ENCODE data around the gene UBA1. TPM values are rescaled to one million over a fixed set of nuclear protein-coding genes. Genes with fewer than 3 reads are reported as not detected.

The UBA1 gene
- total RNA-seq, 2 donors from 2014 or later: 185 to 286 TPM

DNA sequence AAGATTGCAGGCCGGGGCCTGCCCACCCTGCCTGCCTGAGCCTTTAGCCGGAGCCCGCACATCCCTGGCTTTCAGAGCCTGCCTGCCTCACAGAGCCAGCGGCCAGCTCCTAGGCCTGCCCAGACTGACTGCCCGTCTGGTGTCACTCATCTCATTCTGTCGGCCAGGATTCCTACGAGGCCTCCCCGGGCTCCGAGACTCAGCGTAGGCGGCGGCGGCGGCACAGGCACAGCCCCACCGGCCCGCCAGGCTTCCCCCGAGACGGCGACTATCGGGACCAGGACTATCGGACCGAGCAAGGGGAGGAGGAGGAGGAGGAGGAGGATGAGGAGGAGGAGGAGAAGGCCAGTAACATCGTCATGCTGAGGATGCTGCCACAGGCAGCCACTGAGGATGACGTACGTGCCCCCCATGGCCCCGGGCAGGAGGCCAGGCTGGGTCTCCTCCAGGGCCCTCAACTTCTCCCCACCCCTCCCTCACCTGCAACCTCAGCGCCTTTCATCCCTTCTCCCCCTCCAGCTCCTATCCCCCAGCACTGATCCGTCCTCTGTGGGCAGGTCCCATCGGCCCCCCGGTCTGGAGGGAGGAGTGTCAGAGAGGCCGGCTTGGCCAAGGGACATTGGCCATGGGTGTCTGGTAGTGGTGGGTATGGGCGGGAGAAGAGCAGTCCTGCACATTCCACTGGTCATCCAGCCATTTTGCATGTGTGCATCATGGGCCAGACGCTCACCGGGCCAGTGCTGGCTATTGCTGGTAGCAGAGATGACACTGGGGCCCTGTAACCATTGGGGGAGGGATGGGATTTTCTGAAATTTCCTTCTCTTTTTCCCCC is 22.6 kb upstream of the UBA1 start:
- H3K4me1 ChIP-seq (replicated peaks): no peaks in the 10 kb centered on the region
- H3K27me3 ChIP-seq (replicated peaks; ENCODE audit: insufficient read depth): no peaks in the 10 kb centered on the region
- intact Hi-C loops (cut with DNase I): no loop called here
- DNase-seq (ENCODE audit: low spot score): no peak
- TF ChIP-seq CTCF (IDR thresholded peaks at IDR 0.05) (no peak), POLR2AphosphoS5 (IDR thresholded peaks at IDR 0.05) (no peak), POLR2A (IDR thresholded peaks at IDR 0.05) (no peak)
- no peak overlapping the region for H3K27ac ChIP-seq
- H3K4me3 ChIP-seq: no peak overlapping the region
- no peaks in the 10 kb centered on the region for H3K36me3 ChIP-seq
- no peaks in the 10 kb centered on the region for H3K9me3 ChIP-seq
- WGBS: 92% methylated on average over 23 of the region's 34 CpGs

- no peaks in the 10 kb centered on the region for H3K4me1 ChIP-seq (replicated peaks)
- H3K36me3 ChIP-seq: no peaks in the 10 kb centered on the region
- no peaks in the 10 kb centered on the region for H3K27me3 ChIP-seq (replicated peaks; ENCODE audit: insufficient read depth)
- 100% methylated on average over 2 of the region's 2 CpGs for WGBS
- H3K4me3 ChIP-seq: no peak overlapping the region
- TF ChIP-seq POLR2A (IDR thresholded peaks at IDR 0.05) (no peak), POLR2AphosphoS5 (IDR thresholded peaks at IDR 0.05) (no peak), CTCF (IDR thresholded peaks at IDR 0.05) (no peak)
- DNase-seq (ENCODE audit: low spot score): no peak
- no peaks in the 10 kb centered on the region for H3K9me3 ChIP-seq
- no peak overlapping the region for H3K27ac ChIP-seq
- intact Hi-C loops (cut with DNase I): no loop called here
Measured at GRCh38 chrX:47171996-47172395, 21.6 kb upstream of the UBA1 start.

DNA sequence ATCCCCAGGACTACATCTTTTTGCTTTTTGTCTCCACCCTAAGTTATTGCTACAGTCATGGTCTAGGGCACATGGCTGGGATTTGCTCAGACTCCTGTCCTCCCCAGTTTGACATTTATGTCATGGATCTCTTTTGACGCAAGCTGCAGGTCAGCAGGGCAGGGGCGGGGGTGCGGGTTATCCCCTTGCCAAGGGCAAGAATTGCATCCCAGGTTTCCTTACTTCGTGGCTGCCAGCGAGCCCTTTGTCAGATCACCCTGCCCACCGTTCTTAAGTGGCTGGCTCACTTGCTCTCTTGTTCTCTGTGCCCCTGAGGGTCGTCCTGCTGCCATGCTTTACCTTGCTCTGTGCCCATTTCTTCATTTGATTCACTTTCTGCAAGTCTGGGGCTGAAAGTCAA is 21.1 kb upstream of the UBA1 start:
- Histone ChIP-seq H3K27me3 (replicated peaks; ENCODE audit: insufficient read depth) (no peaks in the 10 kb centered on the region), H3K27ac (no peak overlapping the region), H3K9me3 (no peaks in the 10 kb centered on the region), H3K4me3 (no peak overlapping the region), H3K4me1 (replicated peaks) (no peaks in the 10 kb centered on the region), H3K36me3 (no peaks in the 10 kb centered on the region)
- TF ChIP-seq CTCF (IDR thresholded peaks at IDR 0.05) (no peak), POLR2AphosphoS5 (IDR thresholded peaks at IDR 0.05) (no peak), POLR2A (IDR thresholded peaks at IDR 0.05) (no peak)
- 95% methylated on average over 3 of the region's 7 CpGs for WGBS
- no peak for DNase-seq (ENCODE audit: low spot score)
- intact Hi-C loops (cut with DNase I): no loop called here

DNA sequence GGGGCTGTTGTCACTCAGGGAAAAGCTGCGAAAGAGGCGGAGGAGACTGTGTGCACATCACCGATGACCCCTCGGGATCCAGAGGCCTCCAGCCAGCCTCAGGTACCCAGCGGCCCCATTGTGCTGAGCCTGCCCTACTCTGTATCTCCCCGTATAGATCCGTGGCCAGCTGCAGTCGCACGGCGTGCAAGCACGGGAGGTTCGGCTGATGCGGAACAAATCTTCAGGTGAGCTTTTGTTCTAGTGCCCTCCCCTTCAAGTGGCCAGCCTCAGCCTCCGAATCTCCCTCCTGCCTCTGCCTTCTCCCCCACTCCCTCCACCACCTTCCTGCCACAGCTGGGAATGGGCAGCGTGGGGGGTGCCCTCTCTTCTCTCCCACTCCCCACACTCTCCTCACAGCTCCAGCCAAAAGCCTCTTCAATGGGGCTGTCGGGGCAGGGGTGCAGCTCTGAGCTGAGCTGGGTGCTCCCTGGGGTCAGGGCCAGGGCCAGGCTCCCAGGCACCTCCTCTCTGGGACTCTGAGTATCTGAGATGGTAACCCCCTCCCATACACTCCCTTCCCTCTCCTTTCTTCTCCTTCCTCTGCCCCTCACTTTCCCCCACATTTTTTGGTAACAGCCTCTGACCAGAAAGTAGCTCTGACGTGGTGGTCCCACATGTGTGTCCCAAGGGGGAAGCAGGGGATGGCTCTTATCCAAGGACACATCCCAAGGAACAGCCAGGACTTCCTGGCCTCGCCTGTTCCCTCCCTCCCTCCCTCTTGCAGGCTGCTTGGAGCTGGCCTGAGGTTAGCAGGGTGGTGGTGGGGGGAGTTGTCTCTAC is 20.4 kb upstream of the UBA1 start:
- no peak for TF ChIP-seq CTCF (IDR thresholded peaks at IDR 0.05)
- no peak for TF ChIP-seq POLR2A (IDR thresholded peaks at IDR 0.05)
- no peak for TF ChIP-seq POLR2AphosphoS5 (IDR thresholded peaks at IDR 0.05)
- H3K4me3 ChIP-seq: no peak overlapping the region
- DNase-seq (ENCODE audit: low spot score): no peak
- no peaks in the 10 kb centered on the region for H3K4me1 ChIP-seq (replicated peaks)
- intact Hi-C loops (cut with DNase I): no loop called here
- H3K9me3 ChIP-seq: no peaks in the 10 kb centered on the region
- no peaks in the 10 kb centered on the region for H3K36me3 ChIP-seq
- 82% methylated on average over 16 of the region's 18 CpGs for WGBS
- H3K27me3 ChIP-seq (replicated peaks; ENCODE audit: insufficient read depth): no peaks in the 10 kb centered on the region
- H3K27ac ChIP-seq: no peak overlapping the region

Data from prostate gland (tissue), 2 donors.